HG03025 (cell line): ENCODE results near the gene ANGPTL4.
A peak's percentile ranks its signal among the peaks of the same experiment; 100 is the strongest.
"Not testable (repeated sequence)": the region's sequence is repeated elsewhere in the genome, so short reads cannot be mapped to it uniquely, and the experiment has no call there.

Experiments used
- ATAC-seq: cut with Tn5 transposase; IDR thresholded peaks from one replicate; pipeline ENCODE4 v1.9.1; 2021; ENCODE audit warnings: mild to moderate bottlenecking, moderate library complexity; ENCODE audit not compliant: unreplicated experiment, low FRiP score

Gene ANGPTL4

GRCh38 chr19:8363803-8364771, at the start of gene ANGPTL4:
ANGPTL4 (plus strand) TSS chr19:8364155; CDS start chr19:8364322, 167 bp downstream.
- ATAC-seq: no peak

- not testable (repeated sequence) for ATAC-seq
Observed at GRCh38 chr19:8314981-8315640, 48.8 kb upstream of the ANGPTL4 start.

GRCh38 chr19:8316351-8317125, 47.4 kb upstream of the ANGPTL4 start:
- no peak for ATAC-seq

GRCh38 chr19:8318835-8319234, 45.1 kb upstream of the ANGPTL4 start:
- not testable (repeated sequence) for ATAC-seq

GRCh38 chr19:8319807-8320520, 44.0 kb upstream of the ANGPTL4 start:
- ATAC-seq: no peak

GRCh38 chr19:8320564-8321066, 43.3 kb upstream of the ANGPTL4 start:
- ATAC-seq: peak; percentile 16

GRCh38 chr19:8321067-8321985, 42.6 kb upstream of the ANGPTL4 start, which contains the start of the genes NDUFA7 and RPS28:
NDUFA7 (minus strand) TSS chr19:8321375; CDS start chr19:8321358, 17 bp downstream.
RPS28 (plus strand) TSS chr19:8321496; CDS start chr19:8321531, 35 bp downstream.
- peak; percentile 69 for ATAC-seq

- no peak for ATAC-seq
Observed at GRCh38 chr19:8321986-8322637, 41.8 kb upstream of the ANGPTL4 start.

- no peak for ATAC-seq
Observed at GRCh38 chr19:8322638-8322997, 41.3 kb upstream of the ANGPTL4 start.

- ATAC-seq: no peak
Observed at GRCh38 chr19:8323781-8324185, 40.2 kb upstream of the ANGPTL4 start.

- ATAC-seq: no peak
Observed at GRCh38 chr19:8324186-8325050, 39.5 kb upstream of the ANGPTL4 start.

- ATAC-seq: no peak
Observed at GRCh38 chr19:8325454-8325853, 38.5 kb upstream of the ANGPTL4 start.

- no peak for ATAC-seq
Observed at GRCh38 chr19:8329996-8330395, 34.0 kb upstream of the ANGPTL4 start.

- ATAC-seq: no peak
Observed at GRCh38 chr19:8331263-8331845, 32.6 kb upstream of the ANGPTL4 start.

GRCh38 chr19:8332976-8333766, 30.8 kb upstream of the ANGPTL4 start:
- no peak for ATAC-seq

- no peak for ATAC-seq
Observed at GRCh38 chr19:8333767-8334457, 30.0 kb upstream of the ANGPTL4 start.
